NCI-H146 (cell line): ENCODE data around the gene KCNQ1OT1.

Experiments used
- DNase-seq: peaks from one replicate; lab custom pipeline; 2025; lab: John Stamatoyannopoulos, UW

Gene KCNQ1OT1

DNA sequence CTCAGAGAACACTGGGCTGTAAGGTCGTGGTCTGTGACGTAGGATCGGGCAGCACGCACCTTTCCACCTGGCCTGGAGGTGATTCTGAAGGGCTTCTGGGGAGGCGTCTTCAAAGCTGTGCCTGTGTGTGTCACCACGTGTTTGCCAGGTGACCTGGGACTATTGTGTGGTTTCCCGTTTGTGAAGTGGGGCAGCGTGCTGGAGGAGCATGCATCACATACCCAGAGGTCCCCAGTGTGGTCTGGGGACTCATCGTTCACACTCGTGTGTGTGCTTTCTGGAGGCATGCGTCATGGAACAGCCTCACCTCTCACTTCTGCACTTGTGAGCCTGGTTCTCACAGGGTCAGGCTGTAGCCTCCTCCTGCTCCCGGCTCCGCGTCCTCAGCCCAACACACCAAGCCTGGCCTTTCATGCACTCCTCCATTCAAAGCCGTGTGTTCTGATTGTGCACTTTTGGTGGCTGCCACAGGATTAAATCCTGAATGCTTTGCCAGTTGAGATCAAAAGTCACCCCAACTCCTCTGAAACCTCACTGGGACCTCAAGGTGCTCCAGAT is 106.3 kb downstream of the KCNQ1OT1 start:
- DNase-seq = no peak

DNA sequence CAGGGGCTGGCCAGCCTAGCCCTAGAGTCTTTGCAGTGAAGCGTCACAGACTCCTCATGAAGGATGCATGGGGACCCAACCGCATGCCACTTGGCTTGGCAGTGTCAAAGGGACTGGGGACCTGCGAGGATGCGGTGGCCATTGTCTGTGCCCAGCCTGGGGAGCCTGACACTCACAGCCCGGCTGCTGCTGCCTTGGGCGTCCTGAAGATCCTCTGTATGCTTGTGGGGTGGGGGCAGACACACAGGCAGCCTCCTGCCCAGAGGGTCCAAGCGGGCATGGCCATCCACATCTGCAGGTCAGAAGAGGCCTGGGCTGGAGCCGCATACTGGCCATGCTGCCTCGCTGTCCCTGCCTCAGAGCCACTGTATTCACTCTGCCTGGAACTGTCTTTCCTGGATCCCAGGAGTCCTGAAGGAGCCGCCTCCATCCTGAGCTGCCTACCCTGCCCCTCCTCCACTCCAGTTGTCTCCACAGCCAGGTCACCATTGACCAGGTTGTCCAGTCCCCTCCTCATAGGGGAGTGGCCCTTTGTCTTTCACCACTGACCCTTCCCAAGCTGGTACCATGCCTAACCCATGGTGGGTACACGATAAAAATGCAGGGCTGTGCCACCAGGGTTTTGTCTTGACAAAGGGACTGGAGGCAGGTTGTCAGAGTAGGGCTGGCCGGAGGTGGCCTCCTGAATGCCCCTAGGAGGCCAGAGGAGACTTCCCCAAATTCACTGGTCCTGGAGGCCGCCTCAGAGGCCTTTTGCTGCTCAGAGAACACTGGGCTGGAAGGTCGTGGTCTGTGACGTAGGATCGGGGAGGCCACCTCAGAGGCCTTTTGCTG is 107.0 kb downstream of the KCNQ1OT1 start:
- DNase-seq = no peak

DNA sequence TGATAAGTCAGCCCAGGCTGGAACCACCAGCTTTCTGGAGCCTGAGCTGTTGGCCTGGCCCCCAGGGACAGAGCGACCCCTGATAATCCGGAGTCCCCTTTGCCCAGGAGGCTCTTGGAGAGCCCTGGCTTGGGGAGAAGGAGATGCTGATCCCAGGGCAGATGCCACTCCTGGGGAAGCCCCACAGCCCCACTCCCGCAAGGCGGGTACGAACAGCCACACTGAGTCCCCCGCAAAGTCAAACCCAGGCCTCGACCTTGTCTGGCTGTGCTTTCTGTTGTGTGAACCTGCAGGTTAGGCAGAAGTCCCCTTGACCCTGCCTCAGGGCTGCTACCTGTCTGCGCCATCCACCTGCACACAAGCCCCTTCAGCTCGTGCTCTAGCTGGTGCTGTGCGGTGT is 108.0 kb downstream of the KCNQ1OT1 start:
- DNase-seq = no peak

DNA sequence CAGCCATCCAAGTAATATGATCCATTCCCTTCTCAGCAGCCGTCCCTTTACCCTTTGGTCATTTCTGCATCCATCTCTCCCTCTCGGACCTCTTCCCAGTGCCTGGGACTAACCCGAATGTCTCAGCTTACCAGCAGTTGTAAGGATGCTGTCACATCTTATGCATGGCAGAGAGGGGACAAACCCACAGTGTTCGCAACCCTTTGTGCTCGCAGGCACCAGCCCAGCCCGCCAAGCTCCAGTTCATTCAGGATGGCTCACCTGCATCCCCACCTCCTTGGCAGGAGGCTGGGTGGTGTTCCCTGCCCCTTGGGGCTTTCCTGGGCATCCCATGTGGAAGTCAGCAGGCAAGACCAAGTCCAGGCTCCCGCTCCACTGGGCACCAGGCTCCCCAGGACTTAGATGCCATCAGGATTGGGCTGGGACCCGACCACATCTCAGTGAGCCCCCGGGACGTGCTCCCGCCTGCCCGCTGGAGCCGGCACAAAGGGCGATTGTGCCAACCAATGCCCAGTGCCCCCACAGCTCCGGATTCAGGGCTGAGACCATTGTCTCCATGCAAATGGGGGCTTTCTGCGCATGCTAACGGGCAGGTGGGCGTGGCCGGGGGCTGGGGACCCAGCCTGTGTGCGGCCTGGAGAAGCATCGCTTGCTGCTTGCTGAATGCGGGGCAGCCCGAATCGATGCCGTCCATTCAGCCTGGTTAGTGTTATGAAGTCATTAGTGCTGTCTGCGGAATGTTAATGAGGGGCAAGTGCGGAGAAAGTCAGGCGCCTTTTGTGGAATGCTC is 108.6 kb downstream of the KCNQ1OT1 start:
- DNase-seq = no peak

DNA sequence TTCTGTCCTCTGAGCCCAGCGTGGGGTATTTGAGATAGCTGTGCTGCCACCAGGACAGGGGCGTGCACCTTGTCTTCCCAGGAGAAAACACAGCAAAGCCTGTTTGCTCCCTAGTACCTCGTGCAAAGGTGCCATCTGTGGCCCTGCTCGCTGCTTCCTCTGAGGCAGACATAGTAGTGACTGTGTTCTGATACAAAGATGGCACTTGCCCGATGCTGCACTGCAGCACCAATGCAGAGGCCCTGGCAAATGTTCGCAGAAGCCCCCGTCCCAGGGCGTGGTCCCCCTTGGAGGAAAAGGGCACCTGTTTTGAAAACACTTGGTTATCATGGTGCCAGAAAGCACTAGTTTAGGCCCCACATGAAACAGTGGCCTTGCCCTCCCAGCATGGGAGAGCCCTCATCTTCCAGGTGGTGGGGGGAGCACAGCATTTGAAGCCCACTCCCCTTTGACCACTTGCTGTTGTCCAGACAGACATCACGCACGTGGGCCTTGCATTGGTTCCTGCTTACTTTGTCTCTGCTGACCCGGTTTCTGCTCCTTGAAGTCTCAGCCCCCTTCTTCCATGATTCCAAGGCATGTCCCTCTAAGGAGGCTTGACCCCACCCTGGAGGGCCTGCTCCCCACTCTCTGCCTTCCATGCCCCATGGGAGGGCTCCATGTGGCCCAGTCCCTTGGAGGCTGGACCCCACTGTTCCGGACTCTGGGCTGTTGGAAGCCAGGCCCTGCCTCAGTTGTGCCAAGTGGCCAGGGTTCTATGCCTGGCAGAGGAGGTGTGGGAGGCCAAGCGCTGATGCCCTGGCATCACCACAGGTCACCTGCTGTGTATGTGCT is 109.4 kb downstream of the KCNQ1OT1 start:
- DNase-seq = no peak

DNA sequence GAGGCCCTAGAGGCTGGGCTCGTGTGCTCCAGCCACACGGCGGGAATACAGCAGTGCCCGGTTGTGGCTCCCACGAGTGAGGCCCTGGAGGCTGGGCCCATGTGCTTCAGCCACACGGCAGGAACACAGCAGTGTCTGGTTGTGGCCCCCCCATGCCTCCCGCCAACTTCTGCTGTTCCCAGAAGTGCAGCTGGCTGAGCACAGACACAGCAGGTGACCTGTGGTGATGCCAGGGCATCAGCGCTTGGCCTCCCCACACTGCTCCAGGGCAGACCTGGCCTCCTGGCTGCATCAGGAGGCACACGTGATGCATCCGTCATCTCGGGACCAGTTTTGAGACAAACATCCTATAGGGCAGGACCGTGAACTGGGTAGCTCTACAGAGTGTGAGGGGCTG is 110.3 kb downstream of the KCNQ1OT1 start:
- DNase-seq = no peak

DNA sequence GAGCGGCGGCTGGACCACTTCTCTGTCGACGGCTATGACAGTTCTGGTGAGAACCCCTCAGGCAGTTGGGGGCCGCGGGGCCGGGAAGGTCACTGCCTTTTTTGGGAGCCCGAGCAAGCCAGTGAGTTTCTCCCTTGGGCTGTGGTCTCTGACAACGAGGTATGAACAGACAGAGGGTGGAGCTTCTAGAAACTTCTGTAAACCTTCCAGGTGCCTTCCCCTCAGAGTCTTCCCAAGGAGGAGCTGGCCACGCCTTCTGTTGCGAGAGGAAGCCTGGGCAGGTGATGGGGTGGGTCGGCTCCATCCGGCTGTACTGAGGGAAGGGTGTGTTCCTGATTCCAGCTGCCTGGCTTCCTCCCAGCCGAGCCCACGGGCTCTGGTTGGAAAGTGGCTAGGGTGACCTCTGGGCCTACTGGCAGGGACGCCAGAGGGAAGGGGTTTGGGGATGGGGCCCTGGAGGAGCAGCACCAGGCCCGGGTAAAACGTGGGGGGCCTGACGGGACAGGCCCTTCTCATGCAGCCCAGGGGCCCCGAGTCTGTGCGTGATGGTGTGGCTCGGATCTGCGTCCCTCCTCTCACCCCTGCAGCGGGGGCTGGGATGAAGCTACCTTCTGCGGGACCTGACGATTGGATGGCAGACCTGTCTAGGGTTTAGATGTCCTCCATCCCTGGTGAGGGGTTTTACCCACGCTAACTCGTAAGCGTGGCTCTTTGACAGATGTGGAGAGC is 110.8 kb downstream of the KCNQ1OT1 start:
- no peak for DNase-seq

DNA sequence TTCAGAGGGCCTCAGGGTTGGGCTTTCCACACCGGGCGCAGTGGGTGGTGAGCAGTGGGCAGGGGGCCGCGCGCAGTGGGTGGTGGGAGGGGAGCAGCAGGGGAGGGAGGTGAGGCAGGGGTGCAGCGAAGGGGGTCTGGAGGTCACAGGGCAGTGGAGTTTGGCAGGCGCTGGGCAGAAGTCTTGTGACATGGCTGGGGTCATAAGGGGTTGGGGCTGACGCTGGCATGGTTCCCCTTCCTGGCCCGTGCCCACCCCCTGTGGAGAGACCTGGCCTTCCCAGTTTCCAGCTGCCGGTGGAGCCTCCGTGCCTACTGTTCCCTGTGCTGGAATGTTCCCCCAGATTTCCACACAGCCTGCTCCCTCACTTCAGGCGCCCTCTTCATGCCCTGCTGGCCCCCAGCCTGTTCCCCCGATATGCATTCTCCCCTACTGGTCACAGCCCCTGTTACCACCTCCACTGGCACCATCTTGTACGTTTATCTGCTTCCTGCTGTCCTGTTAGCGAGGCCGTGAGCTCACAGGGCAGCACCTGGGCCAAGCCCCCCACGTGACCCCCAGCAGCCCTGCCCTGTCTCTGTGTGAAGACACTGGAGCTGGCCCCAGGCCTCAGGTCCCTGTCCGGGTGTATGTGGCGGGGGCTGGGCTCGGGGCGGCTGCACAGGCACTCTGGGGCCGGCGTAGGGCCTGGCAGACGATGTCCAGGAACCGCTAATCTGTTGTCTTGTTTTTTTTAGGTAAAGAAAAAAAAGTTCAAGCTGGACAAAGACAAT is 111.6 kb downstream of the KCNQ1OT1 start:
- DNase-seq = no peak

DNA sequence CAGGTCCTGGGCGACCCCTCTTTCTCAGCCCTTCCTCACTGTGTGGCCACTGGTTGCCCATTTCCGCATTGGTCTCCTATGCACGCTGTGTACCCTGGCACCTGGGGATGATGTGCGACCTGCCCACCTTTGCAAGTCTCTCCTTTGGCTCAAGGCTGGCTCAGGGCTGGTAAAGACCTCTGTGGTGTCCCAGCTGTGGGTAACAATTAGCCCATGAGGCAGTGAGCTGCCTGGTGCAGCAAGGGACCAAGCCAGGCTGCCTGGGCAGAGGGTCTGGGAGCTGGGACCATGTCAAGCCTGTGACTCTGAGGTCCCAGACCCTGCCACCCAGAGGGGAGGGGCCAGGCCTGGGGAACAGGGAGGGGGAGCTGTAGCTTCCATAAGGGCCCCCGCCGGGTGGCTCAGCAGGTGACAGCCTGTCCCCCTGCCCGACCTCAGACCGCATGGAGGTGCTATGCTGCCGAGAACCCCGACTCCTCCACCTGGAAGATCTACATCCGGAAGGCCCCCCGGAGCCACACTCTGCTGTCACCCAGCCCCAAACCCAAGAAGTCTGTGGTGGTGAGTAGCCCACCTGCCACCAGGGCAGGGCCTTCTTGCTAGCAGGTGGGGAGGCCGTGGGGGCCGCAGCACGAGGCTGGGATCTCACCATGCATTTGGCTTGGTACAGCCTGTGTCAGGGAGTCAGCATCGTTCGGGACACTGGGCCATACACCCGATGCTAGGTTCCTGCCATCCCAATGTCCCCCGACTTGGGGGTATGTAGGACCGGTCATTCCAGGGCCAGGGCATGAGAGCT is 112.5 kb downstream of the KCNQ1OT1 start:
- no peak for DNase-seq

DNA sequence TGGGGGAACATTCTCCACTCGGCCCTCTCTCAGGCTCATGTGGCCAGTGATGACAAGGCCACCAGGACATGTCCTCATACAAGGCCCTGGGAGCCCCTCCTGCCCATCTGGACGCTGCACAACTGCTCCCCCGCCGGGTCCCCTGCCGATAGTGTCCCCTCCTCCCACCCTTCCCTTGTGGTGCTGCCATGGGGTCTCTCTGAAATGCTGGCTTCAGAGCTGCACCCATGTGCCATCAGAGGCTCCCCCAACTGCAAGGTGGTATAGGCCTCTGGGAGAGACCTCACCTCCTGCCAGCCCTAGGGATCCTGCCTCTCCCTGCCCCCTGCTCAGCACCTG is 113.0 kb downstream of the KCNQ1OT1 start:
- DNase-seq = no peak

DNA sequence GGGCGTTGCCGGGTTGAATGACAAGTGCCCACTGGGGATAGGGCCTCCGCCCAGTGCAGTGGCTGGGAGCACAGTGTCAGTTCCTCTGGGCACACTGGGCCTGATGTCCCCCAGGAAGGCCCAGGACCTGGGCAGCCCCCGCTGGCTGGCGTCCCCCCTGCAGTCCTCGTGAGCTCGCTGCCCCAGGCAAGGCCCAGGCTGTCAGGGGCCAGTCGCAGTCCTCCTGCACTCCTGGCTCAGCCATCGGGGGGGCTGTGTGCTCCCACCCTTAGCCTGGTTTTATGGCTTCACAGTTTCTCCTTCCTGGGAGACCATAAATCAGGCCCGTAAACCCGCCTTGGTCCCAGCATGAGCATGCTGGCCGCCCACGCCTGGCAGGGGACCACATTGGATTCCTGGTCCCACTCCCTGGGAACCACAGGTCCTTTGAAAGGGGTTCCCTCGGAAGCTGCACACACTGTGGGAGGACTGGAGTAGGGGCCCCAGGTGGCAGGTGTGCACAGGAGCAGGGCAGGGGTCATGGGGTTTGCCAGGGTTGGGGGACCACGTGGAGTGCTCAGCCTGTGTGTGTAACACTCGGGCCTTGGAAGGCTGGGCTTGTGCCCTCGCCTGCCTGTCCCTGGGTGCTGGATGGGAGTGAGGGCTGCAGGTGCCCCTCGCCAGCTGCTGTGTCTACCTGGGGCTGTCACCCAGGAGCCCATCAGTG is 113.6 kb downstream of the KCNQ1OT1 start:
- DNase-seq = no peak

DNA sequence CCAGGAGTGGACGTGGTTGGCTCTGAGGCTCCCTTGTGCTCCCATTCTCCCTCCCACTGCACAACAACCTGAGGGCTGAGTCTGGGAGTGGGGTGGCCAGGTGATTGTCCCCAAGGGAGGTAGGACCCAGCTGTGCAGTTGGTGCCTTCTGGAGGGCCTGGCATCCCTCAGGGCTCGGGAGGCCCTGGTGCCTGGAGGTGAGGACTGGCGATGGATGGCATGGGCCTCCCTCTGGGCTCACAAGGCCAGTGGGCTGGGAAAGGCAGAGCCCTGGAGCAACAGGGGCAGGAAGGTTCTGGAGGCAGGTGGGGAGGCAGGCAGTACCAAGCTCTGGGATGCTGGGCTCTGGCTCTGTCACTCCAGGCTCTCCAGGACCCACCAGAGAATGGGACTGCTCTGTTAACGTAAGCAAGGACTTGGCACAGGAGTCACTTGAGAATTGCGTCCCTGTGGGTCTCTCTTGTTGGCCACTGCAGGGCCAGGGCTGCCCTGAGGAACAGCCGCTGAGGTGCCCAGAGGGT is 114.2 kb downstream of the KCNQ1OT1 start:
- no peak for DNase-seq

DNA sequence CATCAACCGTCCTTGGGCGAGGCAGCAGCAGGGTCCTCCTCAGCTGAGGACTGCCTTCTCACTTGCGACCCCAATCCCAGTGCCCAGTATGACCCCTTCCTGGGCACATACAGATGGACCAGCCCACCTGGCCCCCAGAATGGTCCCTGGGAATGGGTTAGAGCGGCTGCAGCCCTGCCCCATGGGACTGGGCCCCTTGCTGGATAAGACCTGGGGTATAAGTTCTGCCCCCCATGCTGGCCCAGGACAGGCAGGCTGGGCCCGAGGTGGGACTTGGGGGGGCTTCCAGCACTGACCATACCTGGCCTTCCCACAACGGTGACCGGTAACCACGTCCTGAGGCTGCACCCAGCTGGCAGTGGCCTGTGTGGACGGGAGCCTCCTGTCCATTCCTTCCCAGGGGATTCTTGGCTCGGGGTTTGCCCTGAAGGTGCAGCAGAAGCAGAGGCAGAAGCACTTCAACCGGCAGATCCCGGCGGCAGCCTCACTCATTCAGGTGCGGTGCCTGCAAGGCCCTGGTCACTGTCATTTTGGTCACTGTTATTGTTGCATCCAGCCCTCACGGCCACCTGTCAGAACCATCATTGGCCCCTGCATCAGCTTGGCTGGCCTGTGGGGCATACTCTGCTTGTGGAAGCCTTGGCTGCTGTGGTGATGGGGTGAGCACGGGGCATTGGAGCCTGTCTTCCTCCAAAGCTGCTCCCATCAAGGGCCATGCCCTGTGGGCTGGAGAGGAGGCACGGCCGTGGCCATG is 114.8 kb downstream of the KCNQ1OT1 start:
- DNase-seq = no peak

DNA sequence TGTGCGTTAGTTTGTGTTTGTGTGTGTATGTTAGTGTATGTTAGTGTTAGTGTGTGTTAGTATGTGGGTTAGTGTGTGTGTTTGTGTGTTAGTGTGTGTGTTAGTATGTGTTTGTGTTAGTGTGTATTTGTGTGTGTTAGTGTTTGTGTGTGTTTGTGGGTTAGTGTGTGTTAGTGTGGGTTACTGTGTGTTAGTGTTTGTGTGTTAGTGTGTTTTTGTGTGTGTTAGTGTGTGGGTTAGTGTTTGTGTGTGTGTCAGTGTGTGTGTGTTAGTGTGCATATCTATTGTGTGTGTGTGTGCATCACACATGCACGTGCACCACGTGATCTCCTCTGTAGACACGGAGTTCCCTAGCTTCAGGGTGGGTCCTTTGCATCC is 115.4 kb downstream of the KCNQ1OT1 start:
- no peak for DNase-seq

DNA sequence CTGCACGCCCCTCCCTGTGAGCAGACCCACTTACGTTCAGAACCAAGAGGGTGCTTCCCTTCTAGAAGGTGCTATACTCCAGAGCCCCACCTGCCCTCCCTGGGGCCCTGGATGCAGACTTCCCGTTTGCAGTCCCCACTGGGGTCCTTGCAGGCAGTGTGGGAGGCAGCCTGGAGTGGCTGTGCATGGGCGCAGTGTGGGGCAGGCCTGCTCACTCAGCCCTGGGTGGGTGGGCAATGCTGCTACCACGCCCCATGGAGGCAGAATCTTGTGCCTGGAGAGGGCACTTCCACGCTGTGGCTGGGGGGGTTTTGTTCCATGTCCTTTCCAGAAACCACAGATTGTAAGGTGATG is 116.2 kb downstream of the KCNQ1OT1 start:
- no peak for DNase-seq

DNA sequence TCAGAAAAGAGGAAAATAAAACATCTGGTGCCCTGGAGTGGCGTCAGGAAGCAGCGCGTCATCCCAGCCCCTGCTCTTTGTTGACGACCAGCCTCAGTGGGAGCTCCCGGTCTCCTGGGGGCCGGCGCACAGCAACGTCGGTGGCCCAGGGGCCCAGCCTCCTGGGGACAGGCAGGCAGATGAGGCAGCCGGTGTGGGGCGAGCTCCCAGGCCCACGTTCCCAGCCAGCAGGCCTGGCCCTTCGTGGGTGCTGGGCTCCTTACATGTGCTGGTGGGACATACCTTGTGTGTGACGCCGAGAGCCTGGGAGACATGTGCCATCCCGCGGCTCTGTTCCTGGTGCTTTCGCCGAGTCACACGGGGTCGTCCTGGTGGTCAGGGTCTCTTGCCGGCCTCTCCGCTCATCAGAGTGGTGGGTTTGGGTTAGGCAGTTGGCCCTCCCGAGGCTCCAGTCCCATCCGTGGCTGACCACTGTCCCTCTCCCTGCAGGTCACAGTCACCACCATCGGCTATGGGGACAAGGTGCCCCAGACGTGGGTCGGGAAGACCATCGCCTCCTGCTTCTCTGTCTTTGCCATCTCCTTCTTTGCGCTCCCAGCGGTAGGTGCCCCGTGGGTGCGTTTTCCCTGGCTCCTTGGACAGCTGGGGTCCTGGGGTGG is 116.7 kb downstream of the KCNQ1OT1 start:
- DNase-seq = no peak

DNA sequence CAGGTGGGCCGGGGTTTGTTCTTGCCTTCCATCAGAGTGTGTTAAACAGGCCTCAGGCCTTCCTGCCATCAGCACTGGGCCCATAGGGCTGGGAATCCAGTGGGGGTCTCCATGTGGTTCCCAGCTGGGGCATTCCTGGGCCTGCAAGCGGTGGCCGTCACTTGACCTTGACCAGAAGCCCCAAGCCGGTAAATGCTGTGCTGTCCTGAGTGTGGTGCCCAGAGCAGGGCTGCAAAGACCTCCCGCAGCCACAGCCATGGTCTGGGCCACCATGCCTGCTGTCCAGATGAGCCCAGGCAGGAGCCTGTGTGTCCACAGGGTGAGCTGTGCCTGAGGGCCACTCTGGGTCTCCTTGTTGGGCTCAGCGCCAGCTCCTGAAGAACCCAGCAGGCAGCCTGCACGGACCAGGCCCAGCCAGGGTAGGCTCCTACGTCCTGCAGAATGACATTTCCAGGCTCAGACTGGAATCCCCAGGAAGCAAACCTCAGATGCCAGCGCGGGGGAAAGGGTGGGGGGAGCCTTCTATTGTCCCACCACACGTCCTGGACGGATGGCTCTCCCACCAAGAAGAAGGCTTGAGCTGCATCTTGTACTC is 117.3 kb downstream of the KCNQ1OT1 start:
- no peak for DNase-seq

DNA sequence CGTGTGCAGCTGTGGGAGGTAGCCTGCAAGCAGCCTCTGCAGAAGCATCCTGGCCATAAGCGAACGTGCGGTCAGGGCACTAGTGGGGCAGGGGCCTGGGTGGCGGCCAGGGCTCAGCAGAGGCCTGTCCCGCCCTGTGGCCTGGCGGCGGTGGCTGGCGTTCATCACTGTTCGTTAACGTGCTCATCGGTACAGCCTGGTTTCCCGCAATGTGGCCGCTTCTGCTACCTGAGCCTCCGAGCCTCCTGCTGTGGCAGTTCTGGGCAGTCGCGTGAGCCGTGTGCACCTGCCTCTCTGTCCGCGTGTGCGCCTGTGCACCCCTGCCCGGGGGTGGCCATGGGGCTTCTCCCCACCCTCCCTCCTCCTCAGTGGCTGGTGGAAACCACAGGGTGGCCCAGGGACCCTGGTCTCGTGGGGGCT is 117.9 kb downstream of the KCNQ1OT1 start:
- DNase-seq = no peak
